ENCODE measurements around the gene MIS12.

Gene MIS12

DNA sequence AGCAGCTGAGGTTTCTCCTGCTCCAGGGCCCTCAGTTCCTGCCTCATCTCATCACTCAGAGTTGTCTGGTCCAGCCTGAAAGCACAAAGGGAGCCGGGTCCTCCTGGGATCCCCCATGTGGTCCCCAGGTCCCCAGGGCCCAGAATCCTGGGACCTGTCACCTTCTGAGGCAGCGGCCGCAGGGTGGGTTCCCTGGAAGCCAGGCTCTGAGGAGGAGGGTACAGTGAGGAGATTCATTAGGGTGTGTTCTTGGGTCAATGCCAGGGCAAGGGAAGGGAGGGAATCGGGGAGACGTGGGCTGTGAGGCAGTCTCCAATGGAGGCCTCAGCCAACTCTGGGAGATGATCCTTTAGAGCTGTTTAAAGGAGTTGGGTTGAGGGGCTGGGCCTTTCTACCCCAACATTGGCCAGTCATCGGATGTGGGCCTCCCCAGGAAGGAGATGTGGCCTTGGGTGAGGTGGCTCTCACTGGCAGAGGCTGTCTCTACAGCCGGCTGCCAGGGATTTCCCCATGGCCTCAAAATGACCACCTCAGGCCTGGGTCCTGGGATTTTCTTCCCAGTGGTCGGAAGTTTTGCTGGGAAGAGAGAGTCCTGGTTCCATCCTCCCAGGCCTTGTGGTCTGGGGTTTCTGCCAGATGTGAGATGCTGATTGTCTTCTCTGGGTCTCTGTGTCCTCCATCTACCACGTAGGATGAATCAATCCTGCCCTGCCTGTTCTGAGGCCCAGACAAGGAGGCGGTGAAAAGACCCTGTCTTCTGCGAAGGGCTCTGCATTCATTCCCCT, 50.7 kb downstream of the MIS12 start:
- DNase-seq: no peak

DNA sequence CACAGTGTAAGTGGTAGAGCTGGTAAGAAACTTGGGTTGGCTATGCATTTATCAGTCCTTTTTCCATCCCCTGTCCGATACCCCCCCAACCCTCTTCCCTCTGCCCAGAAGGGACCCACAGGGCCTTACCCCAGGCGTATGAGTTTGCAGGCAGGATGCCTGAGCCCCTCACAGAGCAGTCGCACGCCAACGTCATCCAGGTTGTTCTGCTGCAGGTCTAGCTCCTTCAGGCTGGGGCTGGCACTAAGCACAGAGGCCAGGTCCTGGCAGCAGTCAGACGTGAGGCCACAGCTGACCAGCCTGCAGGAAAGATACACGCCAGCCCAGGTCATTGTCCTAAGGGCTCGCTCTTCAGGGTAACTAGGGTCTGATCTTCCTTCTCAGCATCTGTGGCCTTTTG, 52.9 kb downstream of the MIS12 start:
- no peak for DNase-seq

GRCh38 chr17:5540321-5540720, 54.0 kb downstream of the MIS12 start:
- DNase-seq: no peak

Data from stimulated activated naive CD4-positive, alpha-beta T cell (primary cell).